ENCODE results near the gene SLC35F4.

SLC35F4 gene

DNA sequence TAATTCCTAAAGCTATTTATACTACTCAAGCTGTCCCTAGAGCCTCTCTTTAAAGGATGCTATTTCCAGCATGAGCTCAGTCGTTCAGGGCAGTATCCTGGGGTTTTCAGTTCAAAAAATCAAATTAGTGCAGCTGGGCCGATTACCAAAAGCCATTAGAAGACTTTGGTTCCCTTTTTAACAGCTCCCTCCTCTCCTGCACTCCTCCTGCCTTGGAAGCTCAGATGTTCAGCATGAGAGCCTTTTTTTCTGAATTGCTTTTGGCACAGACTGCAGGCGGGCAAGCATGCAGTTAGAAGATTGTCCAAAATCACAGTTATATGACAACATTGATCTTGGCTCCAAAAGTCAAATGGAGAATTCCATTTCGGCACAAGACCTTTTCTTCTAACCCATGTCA is 179.6 kb downstream of the SLC35F4 start:
- DNase-seq (ENCODE audit: low read depth), result no peak
- H3K4me3 ChIP-seq (ENCODE audit: low read depth, low read length), result no peak overlapping the region

DNA sequence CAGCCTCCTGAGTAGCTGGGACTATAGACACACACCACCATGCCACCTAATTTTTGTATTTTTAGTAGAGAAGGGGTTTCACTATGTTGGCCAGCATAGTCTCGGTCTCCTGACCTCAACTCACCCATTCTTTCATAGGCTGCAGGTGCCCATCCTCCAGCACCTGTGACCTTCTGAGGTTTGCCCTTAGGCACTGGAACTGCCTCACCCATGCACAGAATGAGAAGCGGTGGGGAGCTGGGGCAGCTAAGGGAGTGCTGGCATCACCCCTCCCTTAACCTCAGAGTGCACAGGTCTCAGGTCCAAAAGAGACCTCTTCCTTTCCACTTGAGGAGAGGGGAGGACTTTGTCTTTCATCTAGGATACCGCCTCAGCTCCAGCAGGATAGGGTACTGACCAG is 194.9 kb downstream of the SLC35F4 start:
- DNase-seq (ENCODE audit: low read depth), result no peak
- no peak overlapping the region for H3K4me3 ChIP-seq (ENCODE audit: low read depth, low read length)

DNA sequence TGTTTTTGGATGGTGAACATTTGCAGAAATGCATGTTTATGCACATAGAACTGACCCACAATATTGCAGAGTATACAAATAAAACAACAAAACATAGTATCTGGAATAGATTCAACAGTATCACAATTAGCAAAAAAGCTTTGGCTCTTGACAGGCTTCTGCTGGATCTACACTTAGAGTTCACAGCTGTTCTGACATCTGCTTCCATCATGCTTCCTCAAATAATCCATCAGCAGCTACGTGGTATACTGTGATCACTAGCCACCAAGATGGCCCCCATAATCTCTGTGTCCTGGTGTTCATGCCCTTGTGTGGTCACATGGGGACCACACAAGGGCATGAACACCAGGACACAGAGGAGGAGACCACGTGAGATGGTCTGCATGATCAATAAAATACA is 205.7 kb downstream of the SLC35F4 start:
- no peak for DNase-seq (ENCODE audit: low read depth)
- no peak overlapping the region for H3K4me3 ChIP-seq (ENCODE audit: low read depth, low read length)

DNA sequence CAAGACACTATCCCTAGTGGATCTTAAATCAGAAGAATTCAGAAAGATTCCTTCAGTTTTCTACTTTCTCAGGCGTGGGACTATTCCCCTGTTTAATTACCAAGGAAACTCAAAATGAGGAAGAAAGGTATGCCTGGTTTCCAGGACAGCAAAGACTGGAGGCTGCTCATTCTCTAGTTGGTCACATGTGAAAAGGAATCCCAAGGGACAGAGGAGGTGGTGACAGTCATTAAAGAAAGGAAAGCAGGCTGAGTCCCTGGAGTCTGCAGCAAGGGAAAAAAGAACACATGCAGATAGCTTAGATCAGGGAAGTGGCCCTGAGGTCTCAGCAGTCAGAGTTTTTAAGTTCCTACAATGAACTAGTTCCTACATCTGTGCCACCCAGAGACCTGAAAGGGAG is 206.8 kb downstream of the SLC35F4 start:
- no peak for DNase-seq (ENCODE audit: low read depth)
- H3K4me3 ChIP-seq (ENCODE audit: low read depth, low read length), result no peak overlapping the region

DNA sequence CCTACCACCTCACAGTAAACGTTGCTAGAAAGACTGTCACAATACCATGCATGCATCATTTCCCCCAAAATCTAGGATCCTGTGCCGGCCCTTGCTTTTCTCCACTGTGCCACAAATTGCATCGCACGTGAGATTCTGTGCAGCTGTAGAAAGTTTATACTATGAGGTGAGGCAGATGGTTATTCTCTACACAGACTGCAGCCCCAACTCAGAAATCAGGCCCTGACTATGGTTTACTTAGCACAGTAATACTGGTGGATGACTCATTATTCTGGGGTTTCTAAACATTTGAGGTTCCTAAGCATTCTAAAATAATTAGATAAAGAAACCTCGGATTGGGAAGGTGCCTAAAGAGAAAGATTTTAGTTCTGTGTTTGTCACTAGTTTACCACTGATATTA is 208.4 kb downstream of the SLC35F4 start:
- no peak for DNase-seq (ENCODE audit: low read depth)
- H3K4me3 ChIP-seq (ENCODE audit: low read depth, low read length), result no peak overlapping the region

DNA sequence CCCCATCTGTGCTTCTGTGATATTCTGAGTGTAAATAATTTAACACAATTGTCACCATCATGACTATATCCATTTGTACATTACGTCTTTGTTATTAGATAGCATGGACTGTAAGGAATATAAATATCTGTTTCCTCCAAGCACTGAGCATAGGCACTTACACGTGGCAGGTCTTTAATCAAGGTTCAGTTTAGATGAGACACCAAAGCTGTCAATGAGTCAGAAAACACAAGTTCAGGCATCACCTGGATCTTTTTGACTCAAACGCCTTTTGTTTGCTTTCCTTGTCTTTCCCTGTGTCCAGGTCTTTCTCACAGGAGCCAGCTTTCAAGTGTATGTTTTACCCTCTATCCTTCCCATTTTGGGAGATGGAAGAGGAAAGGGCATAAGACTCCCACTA is 209.0 kb downstream of the SLC35F4 start:
- no peak overlapping the region for H3K4me3 ChIP-seq (ENCODE audit: low read depth, low read length)

DNA sequence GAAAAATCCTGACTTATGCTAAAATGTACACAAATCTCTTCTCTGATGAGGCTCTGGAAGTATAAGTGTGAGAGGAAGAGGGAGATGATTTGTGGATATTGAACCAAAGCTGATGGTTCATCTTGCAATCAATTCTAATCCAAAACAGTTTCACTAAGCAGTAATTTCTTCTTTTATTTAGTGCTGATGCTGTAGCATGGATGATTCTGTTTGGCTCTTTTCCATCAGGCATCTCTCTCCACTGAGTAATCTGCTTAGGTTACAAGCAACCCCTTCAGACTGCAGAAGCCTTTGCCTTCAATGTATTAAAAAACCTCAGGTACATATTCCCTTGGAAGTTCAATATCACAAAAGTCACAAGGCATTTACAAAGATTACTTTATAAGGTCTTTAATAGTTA is 213.1 kb downstream of the SLC35F4 start:
- H3K4me3 ChIP-seq (ENCODE audit: low read depth, low read length), result no peak overlapping the region
- no peak for DNase-seq (ENCODE audit: low read depth)

More for the DNA sequence above, 209.0 kb downstream of the SLC35F4 start:
- DNase-seq (ENCODE audit: low read depth), result no peak

DNA sequence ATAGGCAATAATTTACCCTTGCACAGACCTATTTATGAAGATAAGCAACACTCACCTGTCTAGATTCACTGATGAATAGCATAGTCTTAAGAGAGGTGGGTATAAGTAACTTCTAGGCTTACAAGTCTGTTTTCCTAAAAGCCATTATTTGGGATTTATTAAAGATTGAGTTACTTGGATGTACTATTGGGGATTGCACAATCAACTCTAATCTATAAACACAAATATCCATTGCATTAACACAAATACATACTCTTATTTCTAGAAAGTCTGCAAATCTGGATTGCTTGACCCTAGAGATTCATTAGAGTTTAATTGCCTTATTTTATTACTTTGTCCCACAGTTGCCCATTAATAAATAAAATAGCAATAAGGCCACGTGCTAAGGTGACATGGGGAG is 224.1 kb downstream of the SLC35F4 start:
- DNase-seq (ENCODE audit: low read depth), result no peak
- no peak overlapping the region for H3K4me3 ChIP-seq (ENCODE audit: low read depth, low read length)

DNA sequence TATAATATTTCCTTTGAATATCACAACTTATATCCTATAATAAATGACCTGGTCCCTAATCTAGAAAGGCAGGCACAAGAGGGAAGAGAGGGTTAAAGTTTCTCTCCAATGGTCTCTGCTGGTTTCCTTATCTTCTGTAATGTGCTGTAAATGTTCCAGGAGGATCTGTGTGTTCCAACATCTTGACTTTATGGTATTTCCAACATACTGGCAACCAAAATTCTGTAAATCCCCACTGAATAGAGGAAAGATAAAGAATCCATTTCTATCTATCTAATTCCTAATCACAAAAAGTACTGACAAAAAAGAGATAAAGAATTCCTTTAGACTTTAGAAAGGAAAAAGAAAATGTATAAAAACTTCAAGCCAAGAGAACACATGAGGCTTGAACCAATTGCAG is 225.9 kb downstream of the SLC35F4 start:
- DNase-seq (ENCODE audit: low read depth), result no peak
- no peak overlapping the region for H3K4me3 ChIP-seq (ENCODE audit: low read depth, low read length)

DNA sequence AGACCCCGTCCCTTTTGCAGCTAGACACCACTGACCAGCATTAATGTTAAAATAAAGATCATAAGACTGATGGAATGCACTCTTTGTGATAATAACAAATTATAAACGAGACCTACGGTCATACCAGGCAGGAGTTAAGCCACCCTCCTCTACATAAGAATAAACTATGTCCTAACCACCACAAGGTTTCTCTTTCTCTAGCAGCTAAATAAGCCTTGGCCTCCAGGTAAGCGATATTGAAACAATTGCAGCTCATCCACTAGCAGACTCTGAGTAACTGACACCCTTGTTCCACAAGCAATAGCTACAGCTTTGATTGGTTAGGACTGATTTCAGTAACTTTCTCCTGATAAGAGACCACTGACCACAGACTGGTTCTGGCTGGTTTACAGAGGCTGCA is 228.0 kb downstream of the SLC35F4 start:
- DNase-seq (ENCODE audit: low read depth), result no peak
- no peak overlapping the region for H3K4me3 ChIP-seq (ENCODE audit: low read depth, low read length)

DNA sequence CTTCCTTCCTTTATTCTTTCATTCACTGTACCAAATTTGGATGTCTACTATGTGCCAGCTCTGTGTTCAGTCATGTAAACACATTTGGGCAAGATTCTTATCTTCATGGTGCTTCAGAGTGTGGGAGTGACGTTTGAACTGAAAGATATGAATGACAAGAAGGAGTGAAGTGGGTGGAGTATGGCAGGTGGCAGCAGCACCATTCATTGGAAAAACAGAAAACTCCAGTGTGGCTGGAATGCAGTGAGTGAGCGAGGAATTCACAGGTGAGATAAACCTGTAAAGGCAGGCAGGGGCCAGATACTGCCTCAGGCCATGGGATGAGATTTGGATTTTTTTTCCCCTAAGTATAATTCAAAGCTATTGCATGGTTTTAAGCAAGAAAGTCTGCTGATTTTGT is 231.6 kb downstream of the SLC35F4 start:
- H3K4me3 ChIP-seq (ENCODE audit: low read depth, low read length), result no peak overlapping the region
- no peak for DNase-seq (ENCODE audit: low read depth)

DNA sequence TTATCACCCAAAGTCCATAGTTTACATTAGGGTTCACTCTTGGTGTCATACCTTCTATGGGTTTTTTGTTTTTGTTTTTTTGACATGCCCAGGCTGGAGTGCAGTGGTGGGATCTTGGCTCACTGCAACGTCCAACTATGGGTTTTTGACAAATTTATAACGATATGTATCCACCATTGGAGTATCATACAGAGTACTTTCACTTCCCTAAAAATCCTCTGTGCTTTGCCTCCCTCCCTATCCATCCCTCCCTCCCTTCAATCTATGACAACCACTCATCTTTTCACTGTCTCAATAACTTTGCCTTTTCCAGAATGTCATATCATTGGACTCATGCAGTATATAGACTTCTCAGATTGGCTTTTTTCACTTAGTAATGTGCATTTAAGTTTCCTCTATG is 233.2 kb downstream of the SLC35F4 start:
- no peak for DNase-seq (ENCODE audit: low read depth)

DNA sequence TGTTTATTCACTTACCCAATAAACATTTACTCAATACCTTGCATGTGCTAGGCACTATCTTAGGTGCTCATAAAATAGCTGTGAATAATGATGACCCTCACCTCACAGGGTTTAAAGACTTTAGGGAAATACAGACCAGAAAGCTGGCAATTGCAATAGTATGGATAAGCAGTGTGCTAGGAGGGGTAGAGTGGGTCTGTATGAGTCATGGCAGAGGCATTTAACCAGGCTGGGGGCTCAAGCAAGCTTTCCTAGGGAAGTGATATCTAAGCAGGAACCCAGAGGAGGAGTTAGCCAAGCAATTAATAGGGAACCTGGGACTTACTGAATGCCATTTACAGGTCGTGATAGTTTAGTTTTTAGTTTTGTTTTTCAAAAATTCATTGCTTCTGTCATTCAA is 248.4 kb downstream of the SLC35F4 start:
- H3K4me3 ChIP-seq (ENCODE audit: low read depth, low read length), result no peak overlapping the region
- DNase-seq (ENCODE audit: low read depth), result no peak

More for the DNA sequence above, 233.2 kb downstream of the SLC35F4 start:
- H3K4me3 ChIP-seq (ENCODE audit: low read depth, low read length), result no peak overlapping the region

DNA sequence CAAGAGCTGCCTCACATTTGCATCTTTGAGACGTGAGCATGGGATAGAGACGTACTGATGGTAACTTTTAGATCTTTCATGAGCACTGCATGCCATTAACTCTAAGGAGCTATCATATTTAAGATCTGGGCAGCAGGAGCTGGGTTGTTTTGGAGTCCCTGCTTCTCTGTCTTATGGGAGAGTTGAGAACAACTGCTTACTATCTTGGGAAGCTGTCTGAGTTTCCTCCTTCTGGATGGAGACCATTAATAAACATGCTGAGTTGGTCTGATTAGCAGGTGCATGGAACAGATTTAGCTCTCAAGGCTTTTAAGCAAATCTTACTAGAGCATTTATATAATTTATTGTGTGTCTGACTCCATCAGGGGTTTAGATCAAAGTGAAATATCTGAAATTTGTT is 252.9 kb downstream of the SLC35F4 start:
- H3K4me3 ChIP-seq (ENCODE audit: low read depth, low read length), result no peak overlapping the region
- DNase-seq (ENCODE audit: low read depth), result no peak

DNA sequence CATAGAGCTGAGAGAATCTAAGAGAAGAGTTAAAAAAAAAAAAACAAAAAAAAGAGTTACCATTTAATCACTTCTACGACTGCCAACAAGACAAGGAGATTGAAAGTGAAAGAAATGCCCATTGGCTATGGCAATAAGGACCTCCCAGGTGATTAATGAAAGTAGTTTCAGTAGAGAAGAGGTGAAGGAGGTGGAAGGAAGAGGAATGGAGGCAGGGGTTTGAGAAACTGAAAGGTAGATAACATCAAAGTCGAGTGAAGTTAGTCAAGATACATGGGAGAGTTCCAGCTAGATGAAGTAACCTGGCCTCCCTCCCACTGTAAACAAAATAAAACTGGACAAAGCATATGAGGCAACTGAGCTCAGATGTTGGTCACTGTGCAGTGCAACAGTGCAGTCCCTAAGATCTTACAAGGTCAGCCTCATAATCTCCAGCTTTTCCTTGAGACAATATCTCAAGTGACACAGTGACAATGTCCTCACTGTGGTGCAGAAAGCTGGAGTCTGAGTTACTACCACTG is 254.3 kb downstream of the SLC35F4 start:
- H3K4me3 ChIP-seq (ENCODE audit: low read depth, low read length), result no peak overlapping the region

DNA sequence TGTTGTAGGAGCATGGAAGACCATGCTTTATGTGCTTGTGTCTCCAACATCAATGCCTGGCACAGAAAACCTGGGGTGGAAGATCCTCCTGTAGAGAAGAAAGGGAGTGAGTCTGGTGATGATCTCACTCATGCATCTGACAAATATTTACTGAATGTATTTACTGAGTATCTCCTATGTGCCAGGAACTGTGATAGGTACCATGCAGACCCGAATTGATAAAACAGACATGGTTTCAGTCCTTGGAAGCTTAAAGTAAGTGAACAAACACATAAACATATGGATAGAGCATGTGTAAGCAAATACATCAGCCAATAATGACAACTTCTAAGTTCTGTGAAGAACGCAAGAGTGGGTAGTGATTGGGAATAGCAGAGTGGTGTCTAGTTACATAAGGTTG is 255.3 kb downstream of the SLC35F4 start:
- H3K4me3 ChIP-seq (ENCODE audit: low read depth, low read length), result no peak overlapping the region
- no peak for DNase-seq (ENCODE audit: low read depth)

More for the DNA sequence above, 254.3 kb downstream of the SLC35F4 start:
- no peak for DNase-seq (ENCODE audit: low read depth)

DNA sequence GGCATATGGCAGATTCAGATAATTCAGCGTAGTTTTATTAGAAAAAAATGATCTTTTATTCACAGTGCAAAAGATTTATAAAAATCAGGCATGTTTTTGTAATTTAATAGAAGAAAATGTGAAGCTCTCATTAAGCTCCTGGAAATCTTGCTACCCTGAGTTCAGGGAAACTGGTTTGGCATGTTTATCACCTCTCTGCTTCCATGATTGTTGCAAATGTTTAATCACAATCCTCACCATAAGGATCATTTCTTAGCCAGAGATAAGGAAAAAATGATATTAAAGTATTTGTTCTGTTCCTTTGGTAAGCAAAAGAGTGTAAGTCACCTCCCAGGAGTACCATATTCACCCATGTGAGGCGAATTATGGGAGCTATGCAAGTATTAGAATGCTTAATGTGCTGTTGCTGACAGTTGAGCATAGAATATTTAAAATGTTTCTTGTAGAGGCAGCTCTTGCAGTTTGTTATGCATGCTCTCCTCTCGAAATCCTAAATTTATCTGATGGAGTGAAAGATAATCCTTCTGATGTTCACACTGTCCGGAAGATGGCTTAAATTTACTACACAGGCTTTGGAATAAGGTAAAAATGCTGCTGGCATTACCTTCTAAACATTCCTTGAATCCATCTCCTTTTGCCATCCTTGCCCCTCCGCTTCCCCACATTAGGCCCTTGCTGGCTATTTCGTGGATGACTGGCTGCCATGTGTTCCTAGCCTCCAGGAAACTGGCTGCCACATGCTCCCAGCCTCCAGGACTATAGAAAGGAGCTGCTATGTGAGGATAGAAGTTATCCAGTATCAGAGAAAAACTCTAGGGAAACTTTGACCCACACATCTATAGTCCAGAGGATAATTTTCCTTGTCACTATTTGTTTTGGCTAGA is 256.5 kb downstream of the SLC35F4 start:
- DNase-seq (ENCODE audit: low read depth), result no peak
- no peak overlapping the region for H3K4me3 ChIP-seq (ENCODE audit: low read depth, low read length)

DNA sequence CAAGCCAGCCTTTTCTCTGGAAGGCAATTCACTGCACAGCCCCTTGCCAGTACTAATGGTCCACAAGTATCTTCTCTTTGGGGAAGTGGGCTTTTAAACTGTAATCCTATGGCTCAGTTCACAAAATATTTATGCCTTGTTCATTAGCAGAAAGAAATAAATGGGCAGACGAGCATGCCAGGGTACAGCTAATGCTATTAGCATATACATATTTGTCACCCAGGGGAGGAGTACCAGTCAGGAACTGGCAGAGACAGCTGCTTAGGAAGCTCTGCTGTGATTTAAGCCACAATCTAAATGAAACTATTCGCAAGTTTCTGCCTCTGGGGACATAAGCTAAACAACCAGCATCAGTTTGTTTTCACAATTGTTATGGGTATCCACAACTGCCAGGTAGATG is 258.8 kb downstream of the SLC35F4 start:
- DNase-seq (ENCODE audit: low read depth), result no peak
- no peak overlapping the region for H3K4me3 ChIP-seq (ENCODE audit: low read depth, low read length)

DNA sequence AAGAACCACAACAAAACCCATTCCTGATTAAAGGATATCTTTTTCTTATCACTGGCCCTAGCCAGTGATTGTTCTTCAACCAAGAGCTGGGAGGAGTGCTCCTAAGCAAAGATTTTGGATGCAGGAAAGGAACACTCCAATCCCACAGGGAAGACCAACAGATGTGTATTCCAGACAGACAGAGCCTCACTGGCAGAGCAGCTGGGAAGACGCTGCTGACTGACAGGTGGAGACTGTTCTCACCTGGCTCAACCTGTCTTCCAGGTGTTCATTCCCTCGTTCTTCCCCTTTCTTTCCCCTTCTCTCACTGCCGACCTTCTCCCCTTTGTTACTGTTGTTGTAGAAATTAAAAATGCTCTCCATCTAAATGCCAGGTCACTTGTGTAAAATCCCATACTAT is 282.5 kb downstream of the SLC35F4 start:
- no peak for DNase-seq (ENCODE audit: low read depth)
- no peak overlapping the region for H3K4me3 ChIP-seq (ENCODE audit: low read depth, low read length)

DNA sequence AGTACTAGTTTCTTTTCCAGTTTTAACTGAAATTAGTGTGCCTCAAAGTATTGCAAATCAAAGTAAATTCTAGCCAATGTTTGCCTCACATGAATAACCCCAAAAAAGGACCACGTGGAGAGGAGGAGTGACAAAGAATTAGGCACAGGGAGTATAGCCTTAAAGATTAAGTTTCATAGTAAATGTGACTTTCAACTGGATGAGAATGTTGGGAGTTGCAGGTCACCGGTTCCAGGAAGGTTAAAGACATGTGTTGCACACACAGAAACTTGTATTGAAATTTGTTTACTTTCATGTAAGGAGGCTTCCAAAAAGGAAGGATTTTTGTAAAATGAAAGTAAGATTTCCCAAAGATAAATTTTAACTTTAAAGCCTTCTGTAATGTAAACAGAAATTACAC is 283.1 kb downstream of the SLC35F4 start:
- no peak overlapping the region for H3K4me3 ChIP-seq (ENCODE audit: low read depth, low read length)
- no peak for DNase-seq (ENCODE audit: low read depth)

DNA sequence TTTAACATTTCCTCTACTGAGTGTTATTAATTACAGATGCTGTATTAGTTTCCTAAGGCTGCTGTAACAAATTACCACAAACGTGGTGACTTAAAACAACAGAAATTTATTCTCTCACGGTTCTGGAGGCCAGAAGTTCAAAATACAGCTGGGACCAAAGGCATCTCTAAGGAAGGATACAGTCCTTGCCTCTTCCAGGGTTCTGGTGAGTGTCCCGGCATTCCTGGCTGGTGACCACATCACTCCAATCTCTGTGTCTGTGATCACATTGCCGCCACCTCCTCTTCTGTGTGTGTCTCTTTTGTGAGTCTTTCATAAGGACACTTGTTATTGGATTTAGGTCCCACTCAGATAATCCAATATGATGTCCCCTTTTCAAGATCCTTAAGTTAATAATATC is 287.1 kb downstream of the SLC35F4 start:
- DNase-seq (ENCODE audit: low read depth), result no peak
- no peak overlapping the region for H3K4me3 ChIP-seq (ENCODE audit: low read depth, low read length)

All from skeletal muscle cell (primary cell).